GM19324 (cell line): ENCODE results near the gene SRSF10.
"Not testable (repeated sequence)": the region's sequence is repeated elsewhere in the genome, so short reads cannot be mapped to it uniquely, and the experiment has no call there.

Experiments used
- ATAC-seq: cut with Tn5 transposase; IDR thresholded peaks from one replicate; pipeline ENCODE4 v1.9.1; 2021; ENCODE audit warnings: mild to moderate bottlenecking, moderate library complexity; ENCODE audit not compliant: unreplicated experiment, low FRiP score

SRSF10 gene

DNA sequence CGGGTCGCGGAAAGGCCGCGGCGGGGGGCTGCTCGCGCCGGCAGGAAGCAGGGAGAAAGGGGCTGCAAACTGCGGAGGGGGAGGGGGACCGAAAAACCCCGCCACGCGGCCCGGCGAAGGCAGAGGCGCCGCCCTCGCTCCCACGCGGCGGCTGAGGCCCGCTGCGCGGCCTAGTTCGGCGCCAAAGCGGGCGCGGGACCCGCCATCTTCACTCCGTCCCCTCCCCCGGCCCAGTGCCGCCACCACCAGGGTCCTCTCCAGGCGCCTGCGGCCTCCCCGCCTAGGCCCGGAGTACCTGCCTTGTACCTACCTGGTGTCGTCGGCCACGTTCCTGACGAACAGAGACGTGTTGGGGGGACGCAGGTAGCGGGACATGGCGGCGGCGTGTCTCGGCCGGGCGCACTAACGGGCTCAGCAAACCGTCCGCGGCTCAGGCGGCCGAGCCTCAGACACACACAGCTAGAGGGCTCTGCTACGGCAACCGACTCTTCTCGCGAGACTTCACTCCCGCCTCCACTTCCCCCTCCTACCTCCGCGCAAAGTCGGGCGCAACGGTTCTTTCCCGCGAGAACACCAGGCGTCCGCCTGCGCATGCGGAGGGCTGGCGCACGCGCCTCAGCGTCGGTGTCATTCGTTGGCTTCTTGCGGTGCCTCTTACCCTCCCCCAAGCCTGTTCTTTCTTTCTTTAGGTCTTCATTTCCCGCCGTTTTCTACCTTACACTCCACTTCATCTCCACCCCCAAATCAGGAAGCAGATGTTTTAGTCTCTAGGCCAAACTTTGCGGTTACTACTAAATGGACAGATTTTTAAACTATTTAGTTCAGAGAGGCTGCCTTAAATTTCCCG is at the start of gene SRSF10:
TSS of gene SRSF10 (minus strand) at position 447 of the 847 bp plus-strand sequence. CDS start at position 375, 72 bp downstream.
- ATAC-seq = peak; percentile 92

DNA sequence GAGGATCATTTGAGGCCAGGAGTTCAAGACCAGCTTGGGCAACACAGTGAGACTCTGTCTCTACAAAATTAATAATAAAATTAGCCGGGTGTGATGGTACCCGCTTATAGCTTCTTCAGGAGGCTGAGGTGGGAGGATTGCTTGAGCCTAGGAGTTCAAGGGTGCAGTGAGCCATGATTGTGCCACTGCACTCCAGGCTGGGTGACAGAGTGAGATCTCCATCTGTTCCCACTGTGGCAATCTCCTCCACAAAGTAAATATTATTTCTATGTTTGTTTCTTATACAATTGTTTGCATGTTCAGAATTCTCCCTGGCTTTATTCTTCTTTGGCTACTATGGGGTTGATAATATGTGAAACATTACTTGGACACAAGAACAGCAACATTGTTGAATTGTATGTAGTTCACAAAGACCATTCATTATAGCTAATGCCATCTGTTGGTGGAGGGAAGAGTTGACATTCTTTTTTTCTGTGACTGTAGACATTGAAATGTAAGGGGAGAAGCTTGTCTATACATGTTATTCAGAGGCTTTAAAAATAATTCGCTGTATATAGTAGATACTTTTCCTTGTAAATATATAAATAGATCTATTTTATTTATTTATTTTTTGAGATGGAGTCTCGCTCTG is 47.8 kb upstream of the SRSF10 start:
- no peak for ATAC-seq

DNA sequence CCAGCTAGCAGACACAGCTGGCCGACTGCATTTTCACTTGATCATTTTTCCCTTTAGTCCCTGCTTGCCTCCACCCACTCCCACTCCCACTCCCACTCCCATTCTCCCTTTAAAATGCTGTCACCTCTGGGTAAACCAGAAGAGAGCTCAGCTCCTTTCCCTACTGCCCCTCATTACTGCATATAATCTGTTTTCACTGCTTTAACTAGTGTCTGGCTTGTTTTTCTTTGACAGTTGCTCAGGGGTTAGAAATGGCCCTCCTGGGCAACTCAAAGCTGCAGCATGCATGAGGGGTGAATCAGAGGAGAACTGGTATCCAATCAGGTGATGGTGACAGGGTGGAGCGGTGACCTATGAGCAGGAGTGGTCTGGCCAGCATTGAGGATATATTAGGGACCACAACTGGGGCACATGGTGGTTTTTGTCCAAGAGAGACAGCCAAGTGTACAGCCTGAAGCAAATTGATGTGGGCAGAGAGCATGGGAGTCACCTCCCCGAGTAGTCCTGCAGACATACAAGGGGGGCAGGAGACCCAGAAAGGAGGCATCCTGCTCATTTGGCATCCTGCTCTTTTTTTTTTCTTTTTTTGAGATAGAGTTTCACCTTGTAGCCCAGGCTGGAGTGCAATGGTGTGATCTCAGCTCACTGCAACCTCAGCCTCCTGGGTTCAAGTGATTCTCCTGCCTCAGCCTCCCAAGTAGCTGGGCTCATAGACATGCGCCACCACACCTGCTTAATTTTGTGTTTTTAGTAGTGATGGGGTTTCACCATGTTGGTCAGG is 42.6 kb upstream of the SRSF10 start:
- no peak for ATAC-seq

DNA sequence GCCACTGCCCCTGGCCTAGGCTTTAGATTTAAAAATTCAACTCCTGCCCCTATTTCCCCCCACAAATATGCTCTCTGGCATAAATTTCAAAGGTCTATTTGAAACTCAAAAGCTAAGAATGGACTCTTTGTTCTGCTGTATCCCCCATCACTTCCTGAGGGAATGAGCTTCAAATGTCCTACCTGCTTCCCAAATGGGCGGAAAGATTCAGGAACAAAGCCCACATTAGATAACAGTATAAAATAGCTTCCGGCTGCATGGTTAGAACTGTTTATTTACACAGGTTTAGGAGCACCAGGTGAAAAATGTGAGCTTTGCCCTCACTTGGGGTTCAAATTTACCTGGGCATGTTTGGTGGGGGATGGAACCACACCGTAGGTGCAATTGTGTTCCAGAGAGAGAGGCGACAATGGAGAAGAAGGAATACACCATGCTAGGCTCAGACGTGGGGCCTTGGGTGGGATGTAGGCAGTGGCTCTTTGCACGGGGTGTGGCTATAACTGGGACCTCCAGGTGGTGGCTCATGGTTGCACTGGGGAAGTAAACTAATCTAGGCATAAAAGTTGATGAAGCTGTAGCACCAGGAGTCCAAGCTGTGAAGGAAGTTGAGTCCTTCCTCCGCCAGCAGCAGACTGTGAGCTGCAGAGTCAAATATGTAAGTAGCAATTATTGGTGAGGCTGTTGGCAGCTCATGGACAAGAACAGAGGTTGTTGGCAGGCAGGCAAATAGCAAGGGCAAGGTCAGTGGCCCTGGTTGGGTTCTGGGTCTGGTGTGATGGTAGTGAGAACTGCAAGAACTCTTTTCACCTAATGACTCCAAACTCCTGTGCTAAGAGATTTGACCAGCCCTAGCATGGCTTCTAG is 41.5 kb upstream of the SRSF10 start:
- no peak for ATAC-seq

DNA sequence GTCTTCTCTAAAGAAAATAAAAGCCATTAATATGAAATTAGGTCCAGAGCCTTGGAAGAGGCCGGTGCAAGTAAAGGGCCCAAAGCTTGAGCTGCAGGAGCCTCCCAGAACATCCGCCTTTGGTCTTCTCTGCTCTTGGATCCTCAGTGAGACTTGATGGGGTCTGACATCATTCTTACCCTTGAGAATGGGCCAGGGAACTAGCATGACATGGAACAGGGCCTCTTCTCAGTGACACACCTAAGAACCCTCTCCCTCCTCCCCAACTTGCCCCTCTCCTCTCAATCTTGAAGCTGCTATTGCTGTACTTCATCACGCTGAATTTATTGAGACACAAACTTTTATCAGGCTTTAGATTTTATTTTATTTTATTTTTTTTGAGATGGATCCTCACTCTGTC is 40.3 kb upstream of the SRSF10 start:
- no peak for ATAC-seq

DNA sequence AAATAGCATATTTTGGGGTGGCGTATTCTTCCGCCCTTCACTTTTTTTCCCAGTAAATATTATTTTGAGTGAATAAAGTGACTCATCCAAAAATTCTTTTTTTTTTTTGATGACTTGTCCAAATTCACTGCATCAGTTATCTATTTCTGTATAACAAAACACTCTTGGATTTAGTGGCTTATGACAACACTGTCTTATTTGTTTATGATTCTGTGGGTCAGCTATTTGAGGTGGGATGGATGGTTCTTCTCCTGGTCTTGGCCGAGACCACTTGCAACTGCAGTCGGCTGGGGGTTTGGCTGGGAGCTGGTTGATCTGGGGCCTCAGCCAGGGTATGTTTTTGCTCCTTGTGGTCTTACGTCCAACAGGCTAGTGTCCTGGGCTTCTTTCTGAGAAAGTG is 39.9 kb upstream of the SRSF10 start:
- no peak for ATAC-seq

DNA sequence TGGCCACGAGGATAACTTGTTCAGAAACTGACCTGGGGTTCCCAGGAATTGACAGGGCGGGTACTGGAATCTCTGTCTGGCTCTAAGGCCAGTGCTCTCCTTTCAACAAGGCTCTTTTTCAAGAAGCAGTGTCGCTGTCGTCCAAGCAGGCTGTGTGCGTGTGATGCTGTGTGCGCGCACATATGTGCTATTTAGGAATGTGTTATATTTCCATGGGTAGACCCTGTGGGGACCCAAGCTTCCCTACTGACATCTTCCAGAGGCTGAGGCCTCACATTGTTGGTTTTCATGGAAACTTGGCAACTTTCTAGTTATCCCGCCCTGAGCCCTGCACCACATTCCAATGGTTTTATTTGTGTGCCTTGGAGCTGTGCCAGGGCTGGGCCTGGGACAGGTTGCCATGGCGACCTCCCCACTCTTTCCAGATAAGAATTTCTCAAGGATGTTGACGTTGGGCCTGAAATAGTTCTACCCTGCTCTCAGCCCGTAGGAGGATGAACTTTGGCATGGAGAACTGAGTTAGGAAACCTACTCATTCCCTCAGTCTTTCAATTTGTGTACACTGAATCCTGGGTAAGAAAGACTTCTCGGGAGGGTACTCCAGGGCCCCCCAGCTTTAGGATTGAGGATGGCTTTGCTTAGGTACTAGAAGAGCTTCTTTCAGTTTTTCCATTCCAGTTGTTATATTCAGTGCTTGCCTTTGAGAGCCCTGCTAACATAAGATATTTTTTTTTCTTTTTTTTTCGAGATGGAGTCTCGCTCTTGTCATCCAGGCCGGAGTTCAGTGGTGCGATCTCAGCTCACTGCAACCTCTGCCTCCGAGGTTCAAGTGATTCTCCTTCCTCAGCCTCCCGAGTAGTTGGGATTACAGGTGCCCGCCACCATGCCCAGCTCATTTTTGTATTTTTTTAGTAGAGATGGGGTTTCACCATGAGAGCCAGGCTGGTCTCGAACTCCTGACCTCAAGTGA is 38.8 kb upstream of the SRSF10 start:
- ATAC-seq = no peak

DNA sequence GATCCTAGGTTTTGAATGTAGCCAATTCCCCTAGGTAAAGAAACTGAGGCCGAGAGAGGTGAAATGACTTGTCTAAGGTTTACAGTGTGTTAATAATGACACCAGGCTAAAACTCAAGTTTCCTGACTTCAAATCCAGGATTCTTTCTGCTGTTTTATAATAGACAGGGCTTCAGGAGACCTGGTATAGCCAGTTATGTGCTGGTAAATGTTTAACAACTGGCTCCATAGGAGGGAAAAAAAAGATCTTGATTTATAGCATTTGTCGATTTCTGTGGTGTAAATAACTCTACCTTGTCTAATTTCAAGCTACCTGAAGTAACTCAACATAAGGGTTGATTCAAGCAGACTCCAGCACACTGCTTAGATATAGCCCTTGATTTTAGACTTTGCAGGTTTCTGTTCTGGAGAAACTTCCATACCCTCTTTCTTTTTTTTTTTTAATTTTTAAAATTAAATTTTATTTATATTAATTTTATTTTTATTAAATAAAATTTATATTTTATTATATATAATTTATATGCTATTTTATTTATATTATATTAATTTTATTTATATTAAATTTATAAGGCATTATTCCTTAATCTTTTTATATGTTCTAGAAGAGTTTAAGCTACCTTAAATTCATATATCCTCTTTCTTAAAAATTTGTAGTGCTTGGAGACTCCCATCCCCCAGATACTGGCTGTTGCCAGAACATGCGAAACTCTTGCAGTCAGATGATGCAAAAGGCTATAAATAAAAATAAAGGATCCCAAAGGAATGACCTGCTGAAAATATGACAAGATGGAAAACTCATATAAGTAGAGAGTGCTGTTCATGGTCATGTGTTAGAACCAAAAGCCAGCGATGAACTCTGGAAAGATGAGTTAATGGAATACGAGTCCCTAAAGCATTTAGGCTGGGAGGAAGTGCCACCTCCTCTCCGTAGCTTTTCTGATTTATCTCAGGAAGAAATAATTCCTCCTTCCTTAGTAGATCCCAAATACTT is 35.4 kb upstream of the SRSF10 start:
- ATAC-seq = no peak

DNA sequence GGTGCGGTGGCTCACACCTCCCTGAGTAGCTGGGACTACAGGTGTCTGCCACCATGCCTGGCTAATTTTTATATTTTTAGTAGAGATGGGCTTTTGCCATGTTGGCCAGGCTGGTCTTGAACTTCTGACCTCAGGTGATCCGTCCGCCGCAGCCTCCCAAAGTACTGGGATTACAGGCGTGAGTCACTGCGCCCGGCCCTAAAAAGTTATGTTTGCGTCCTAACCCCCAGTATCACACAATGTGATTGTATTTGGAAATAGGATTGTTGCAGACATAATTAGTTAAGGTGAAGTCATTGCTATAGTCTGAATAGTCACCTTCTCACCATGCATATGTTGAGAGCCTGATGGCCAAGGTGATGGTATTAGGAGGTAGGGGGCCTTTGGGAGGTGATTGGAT is 32.8 kb upstream of the SRSF10 start:
- ATAC-seq = not testable (repeated sequence)

DNA sequence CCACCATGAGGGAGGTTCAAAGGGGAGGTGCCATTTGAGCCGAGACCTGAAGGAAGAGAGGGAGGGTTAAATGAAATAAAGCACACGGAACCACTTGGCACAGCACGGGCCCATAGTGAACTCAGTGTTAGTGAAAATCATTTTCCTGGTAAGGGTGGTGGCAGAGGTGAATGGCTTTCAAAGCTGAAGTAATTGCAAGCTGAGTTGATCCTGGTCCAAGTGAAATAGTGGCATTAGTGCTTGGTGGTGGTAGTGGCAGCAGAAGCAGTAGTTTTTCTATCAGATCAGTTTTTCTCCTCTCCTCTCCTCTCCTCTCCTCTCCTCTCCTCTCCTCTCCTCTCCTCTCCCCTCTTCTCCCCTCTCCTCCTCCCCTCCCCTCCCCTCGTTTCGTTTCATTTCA is 30.5 kb upstream of the SRSF10 start:
- no peak for ATAC-seq

DNA sequence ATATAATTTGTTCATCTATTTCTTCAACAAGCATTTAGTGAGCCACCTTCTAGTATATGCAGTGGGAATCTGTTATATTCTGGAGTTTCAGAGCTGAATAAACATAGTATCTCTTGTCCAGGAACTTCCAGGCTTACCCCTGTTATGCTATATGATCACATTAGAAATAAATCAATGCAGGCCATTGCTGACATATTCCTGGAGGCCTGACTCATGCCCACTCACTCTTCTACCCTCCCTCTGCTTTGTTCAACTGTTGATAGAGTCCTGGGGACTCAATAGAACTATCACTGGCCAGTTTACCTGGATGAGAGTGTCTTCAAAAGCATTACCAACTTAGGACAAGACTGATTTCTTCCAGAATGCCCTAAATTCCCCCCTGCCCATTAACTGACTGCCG is 29.3 kb upstream of the SRSF10 start:
- ATAC-seq = no peak

DNA sequence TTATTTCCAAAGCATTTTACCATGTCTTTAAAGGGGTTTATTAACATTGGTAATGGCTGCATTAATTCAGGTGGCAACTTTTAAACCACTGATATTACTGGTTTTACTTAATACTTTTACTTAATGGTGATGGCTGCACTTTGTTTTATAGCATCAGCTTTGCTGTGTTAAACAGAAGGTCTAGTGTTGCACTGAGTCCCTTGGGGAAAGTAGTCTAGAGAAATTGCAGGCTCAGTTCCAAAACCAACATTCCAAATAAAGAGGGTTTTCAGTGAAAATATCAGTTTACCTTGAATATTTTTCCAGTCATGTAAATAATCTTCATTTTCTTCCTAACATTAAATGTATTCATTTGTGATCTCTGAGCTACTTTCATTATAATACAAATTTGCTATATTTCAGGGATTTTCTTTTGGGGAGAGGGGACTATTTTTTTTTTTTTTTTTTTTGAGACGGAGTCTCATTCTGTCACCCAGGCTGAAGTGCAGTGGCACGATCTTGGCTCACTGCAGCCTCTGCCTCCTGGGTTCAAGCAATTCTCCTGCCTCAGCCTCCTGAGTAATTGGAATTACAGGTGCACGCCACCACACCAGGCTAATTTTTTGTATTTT is 28.6 kb upstream of the SRSF10 start:
- not testable (repeated sequence) for ATAC-seq

DNA sequence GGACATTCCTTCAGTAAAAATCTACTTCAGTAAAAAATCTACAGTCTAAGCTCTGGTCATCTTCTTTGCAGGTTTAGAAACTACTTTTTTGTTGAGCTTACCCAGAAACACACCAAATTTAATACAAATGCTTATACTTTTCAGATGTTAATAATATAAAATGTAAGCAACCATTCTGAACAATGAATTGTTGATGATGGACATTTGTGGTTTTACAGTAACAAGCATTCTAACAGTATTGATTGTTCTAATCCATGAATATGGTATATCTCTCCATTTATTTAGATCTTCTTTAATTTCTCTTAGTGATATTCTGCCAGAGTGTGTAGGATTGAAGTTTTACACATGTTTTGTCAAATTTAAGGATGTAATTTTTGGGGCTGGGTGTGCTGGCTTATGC is 27.0 kb upstream of the SRSF10 start:
- no peak for ATAC-seq

DNA sequence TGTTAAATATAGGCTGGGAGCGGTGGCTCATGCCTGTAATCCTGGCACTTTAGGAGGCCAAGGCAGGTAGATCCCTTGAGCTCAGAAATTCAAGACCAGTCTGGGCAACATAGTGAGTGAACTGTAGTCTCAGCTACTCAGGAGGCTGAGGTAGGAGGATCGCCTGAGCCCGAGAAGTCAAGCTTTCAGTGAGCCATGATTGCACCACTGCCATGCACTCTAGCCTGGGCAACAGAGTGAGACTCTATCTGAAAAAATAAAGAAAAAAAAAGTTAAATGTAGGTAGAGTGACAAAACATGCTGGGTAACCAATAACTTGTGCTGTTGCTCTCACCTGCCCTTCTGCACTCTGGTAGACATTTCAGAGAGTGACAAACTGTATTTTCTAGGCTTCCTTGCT is 25.0 kb upstream of the SRSF10 start:
- no peak for ATAC-seq

DNA sequence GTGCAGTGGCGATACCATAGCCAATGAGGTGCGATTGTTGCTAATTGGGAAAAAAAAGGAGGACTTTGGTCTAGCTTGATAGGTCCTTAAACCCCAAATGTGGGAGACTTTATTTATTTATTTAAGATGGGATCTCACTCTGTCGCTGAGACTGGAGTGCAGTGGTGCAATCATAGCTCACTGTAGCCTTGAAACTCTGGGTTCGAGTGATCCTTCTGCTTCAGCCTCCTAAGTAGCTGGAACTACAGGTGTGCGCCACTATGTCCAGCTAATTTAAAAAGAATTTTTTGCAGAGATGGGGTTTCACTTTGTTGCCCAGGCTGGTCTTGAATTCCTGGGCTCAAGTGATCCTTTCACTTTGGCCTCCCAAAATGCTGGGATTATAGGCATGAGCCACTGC is 24.0 kb upstream of the SRSF10 start:
- ATAC-seq = no peak

DNA sequence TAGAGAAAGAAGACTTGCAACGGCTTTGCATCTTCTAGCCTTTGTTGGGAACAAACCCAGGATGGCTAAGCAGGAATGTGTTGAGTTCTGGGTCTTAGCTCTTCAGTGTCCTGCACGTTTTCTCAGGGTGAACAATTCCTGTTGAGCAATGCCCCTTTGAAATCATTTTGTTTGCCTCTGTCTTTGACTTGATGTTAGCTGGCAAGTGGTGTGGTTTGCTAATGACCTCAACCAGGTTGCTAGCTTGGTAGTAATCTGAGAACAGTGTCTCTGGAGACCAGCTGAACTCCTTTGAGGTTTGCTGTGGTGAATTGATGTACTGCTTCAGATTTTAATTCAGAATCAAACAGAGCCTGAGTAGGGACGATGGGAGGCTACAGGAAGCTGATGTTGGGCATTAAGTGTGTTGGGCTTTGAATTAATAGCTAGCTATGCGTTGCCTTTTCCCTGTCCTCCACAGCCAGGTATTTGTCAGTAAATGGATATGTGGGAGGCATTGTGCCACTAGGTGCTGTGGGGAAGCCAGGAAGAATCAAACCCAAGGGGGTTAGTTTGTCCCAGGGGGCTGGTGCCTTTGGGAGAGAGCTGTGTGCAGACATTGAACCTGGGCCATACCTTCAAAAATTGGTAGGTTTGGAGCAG is 23.3 kb upstream of the SRSF10 start:
- no peak for ATAC-seq

DNA sequence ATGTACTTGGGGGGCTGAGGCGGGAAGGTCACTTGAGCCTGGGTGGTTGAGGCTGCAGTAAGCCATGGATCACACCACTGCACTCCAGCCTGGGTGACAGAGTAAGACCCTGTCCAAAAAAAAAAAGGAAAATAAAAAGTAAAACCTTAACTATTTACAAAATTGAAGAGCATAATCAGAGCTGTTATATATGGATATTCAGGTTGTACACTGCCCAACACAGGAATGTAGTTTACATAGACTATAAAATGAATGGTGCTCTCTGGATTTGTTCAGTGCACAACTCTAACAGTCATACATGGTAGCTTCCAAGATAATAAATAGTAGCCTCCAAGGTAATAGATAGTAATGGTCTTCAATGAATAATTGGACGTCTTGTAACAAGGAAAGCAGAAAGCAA is 22.6 kb upstream of the SRSF10 start:
- no peak for ATAC-seq
